D341Med (cell line): ENCODE data around the gene CALHM2.
"Not testable (repeated sequence)": the region's sequence is repeated elsewhere in the genome, so short reads cannot be mapped to it uniquely, and the experiment has no call there.

Experiments used
- DNase-seq: peaks from one replicate; pipeline ENCODE4 v3.0.0; 2012; ENCODE audit warnings: low spot score

CALHM2 gene

DNA sequence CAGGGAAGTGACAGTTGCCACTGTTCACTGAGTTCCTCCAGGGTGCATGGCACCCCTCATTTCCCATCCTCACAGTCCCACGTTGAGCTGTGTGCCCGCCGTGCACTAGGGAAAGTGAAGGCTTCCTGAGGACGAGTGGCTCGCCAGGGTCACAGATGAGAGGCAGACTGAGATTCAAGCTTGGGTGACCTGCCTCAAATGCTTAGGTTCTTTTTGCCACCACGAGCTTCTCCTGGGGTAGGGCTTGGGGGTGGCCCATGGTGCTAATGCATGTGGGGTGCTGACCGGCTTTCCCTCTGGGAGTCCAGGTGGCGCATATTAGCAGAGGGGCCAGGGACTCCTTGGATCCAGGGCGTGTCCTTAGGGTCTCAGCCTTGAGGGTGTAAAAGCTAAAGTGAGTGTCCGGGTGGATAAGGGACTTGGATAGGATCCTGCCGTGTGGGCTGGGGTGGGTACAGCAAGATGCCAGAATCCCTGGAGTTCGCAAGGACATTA lies 1.9 kb downstream of the CALHM2 start:
- no peak for DNase-seq

DNA sequence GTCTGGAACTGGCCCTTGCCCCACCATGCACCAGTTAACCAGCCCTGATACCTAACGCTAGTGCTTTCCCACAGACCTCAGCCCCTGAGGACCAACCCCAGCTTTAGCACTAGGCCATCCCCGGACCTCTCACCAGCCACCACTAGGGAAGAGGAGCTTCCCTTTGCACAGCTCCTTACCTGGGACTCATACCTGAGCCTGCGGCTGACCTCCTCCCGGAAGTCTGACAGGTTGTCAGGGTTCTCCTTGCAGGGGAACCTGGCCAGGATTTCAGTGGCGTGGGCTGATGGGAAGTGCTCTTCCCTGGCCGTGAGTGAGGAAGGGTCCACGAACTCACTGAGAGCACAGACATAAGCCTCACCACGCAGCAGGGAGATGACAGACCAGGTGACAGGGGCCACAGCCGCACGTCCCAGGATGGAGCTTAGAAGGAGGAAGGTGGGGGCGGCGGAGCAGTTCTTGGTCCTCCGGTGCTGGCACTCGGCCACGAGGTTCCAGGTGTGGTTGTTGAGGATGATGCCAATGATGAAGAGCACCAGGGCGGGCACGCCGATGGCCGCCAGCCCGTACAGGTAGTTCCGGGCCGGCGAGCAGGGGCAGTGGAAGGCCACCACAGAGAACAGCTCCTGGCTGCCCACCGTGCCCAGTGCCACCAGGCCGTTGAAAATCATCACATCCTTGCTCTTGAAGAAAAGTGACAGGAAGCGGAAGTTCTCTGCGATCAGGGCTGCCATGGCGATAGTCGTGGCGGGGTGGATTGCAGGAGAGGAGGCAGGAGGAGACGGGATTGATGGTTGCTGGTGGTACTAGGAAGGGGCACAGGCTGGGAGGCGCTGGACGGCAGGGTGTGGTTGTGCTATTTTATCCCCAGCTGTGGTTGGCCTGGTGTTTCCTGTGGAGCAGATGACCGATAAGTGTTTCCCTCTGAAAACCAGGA lies 2.7 kb downstream of the CALHM2 start:
- no peak for DNase-seq

DNA sequence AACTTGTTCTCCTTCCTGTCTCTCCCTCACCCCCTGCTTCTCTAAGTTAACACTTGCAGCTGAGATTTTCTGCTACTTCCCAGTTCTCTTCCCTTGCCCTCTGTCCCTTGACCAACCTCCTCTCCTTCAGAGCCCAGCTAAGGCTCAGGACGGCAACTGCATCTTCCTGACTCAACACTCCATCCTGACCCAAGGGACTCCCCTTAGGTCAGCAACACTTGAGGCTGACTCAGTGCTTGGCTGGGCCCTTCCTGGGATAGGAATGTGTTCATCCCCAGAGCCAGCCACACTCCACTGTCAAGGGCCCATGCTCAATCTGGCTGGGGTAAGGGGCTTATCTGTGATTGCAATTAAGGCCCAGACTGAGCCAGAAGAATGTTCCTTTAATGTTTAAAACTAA lies 3.4 kb downstream of the CALHM2 start:
- no peak for DNase-seq

DNA sequence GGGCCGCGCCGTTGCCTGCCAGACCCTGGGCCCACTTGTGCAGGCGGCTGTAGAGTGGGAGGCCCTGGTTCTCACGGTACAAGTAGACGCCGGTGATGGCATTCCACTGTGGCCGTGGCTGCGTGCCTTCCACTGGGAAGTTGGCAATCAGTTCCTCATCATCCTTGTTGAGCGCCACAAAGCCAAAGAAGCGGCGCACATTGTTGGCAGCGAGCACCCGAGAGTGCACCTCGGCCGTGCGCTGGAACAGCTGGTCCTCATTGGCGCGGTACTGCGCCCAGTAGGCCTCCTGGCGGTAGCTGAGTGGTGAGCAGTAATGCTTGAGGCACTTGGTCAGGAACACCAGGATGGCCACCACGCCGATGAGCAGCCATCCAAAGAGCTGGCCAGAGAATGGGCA lies 5.0 kb downstream of the CALHM2 start:
- DNase-seq: no peak

DNA sequence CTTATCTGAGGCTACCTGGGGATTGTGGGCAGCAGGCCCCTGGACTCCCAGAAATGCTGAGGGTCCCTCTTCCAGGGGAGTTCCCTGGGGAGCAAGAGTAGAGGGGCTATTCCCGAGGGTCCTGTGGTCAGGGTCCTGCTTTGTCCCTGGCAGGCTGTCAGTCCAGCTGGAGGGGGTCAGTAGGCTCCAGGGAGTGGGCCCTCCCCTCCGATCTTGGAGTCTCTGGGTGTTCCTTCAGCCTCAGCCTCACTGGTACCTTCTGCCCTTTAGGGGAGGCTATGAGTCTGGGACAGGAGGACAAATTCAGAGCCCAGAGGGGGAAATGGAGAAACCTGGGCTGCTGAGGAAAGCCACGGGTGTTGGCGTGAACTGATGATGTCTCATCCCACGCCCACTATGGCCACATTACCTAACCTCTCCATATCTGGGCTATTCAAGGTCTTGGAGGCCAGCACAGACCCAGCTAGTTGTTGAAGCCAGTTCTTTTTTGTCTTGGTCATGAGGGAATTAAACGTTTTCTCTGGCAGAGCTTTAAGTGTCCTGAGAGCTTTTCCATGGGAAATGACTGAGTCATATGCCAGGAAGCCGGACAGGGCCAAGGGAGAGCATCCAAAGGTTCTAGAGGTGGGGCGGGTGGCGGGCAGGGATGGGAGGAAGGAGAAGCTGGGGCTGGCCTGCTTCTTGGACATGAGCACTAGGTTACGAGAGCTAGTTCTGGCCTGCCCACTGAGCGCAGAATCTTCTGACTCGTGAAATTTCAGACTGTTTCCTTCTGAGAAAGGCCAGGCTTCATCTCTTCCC lies 6.2 kb downstream of the CALHM2 start:
- no peak for DNase-seq

DNA sequence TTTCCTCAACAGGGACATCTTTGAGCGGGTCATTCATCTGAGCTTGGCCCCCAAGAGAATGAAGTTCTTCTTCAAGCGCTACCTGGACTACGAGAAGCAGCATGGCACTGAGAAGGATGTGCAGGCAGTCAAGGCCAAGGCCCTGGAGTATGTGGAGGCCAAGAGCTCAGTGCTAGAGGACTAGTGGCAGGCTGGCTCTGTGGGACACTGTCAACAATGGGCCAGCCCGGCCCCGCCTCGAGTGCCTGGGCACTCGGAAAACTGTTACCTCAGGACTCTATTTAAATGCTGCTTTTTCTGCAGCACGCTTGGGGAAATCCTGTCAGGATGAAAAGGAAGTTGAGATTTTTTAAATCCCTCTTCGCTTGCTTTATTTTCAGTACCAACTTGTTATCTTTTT lies 6.8 kb downstream of the CALHM2 start:
- DNase-seq: no peak

DNA sequence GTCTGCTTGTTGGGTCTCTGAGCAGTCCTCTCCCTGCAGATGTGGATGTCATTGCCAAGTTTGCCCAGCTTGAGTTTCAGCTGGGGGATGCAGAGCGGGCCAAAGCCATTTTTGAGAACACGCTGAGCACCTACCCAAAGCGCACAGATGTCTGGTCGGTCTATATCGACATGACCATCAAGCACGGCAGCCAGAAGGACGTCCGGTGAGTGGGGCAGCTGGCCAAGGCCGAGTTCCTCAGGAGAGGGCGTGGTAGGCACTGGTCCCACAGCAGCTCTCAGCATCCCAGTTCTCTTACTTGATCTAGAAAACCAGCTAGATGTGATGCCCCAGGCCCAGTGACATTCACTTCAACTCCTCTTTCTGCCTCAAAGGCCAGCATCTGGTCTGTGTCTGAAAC lies 7.7 kb downstream of the CALHM2 start:
- DNase-seq: no peak

DNA sequence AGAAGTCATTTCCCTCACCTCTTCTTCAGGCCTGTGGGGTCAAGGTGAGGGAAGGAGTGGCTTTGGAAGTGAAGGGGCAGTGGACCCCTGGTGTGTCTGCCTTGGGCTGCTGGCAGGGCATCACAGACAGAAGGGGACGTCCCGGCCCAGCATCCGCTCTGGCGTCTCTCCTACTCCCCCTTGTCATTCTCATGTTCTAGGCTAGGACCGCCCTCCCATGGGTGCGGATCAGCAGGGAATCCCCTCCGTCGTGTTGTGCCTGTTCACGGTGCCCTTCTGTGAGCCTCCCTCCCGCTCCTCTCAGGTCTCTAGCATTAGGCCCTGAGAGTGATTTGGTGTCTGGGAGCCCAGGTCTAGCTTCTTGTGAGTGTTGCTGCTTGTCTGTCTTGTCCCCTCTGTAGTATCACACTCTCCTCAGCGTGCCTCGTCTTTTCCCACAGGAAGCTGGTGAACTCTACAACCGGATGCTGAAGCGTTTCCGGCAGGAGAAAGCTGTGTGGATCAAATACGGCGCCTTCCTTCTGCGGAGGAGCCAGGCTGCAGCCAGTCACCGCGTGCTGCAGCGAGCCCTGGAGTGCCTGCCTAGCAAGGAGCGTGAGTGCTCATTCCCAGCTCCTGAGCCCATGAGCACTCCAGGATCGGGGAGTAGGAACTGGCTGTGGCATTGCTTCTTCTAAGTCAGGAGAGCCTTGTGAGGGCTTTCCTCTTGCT lies 8.5 kb downstream of the CALHM2 start:
- DNase-seq: no peak

DNA sequence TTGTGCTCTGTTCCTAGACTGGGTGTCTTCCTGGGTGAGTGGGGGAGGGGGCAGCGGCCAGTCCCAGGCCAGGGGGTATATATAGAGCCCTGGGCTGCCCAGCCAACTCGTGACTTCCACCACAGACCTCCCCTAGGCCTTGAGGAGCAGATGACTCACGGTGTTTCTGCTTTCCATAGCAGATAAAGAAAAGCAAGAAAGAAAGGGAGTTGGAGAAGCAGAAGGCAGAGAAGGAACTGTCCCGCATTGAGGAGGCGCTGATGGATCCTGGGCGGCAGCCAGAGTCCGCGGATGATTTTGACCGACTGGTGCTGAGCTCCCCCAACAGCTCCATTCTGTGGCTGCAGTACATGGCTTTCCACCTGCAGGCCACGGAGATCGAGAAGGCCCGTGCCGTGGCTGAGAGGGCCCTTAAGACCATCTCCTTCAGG lies 10.1 kb downstream of the CALHM2 start:
- no peak for DNase-seq

DNA sequence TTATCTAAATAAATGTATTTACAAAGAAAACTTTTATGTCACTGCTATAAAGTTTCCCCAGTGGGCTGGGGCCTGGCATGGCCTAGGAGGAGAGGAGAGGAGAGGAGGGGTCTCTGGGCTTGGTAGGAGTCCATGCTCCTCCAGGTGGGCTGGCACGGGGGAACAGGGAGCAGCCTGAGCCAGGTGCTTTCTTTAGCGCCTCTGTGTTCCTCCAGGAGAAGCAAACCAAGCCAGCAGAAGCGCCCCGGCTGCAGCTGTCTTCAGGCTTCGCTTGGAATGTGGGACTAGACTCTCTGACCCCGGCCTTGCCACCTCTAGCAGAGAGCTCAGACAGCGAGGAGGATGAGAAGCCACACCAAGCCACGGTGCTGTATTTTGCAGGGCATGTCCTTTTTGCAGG lies 10.6 kb downstream of the CALHM2 start:
- no peak for DNase-seq

DNA sequence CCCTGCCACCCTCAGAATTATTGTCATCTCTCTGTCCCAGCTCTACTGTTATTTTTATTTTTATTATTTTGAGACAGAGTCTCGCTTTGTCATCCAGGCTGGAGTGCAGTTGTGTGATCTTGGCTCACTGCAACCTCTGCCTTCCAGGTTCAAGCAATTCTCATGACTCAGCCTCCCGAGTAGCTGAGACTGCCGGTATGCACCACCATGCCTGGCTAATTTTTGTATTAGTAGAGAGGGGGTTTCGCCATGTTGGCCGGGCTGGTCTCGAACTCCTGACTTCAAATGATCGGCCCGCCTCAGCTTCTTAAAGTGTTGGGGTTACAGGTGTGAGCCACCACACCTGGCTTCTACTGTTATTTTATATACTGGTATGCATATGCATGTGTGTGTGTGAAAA lies 11.0 kb downstream of the CALHM2 start:
- DNase-seq: no peak

DNA sequence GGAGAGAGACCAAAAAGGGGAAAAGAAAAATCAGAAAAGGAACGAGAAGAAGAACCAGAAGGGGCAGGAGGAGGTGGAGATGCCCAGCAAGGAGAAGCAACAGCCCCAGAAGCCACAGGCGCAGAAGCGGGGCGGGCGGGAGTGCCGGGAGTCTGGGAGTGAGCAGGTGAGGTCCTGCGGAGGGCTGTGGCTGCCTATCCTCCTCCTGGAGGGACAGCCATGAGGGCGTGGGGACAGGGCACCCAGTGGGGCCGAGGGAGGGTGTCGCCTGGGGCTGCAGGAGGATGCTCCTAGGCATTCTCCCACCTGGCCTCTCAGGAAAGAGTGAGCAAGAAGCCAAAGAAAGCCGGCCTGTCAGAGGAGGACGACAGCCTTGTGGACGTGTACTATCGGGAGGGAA lies 11.8 kb downstream of the CALHM2 start:
- no peak for DNase-seq

DNA sequence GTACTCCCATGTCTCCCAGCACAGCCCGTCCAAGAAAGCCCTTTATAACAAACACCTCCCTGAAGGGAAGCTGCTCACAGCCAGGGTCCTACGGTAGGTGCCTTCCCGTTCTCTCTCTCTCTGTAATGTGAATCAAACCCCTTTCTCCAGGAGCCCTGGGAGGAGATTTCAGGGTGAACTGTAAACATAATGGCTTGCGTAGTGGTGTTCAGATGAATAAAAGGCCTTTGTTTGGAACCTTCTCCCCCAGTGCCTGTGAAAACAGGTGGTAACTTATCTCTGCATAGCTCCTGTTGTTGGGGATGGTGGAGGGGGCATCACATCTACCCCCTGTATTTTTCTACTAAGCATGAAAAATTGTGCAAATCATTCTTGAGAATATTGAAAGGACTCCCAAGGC lies 12.4 kb downstream of the CALHM2 start:
- DNase-seq: no peak

DNA sequence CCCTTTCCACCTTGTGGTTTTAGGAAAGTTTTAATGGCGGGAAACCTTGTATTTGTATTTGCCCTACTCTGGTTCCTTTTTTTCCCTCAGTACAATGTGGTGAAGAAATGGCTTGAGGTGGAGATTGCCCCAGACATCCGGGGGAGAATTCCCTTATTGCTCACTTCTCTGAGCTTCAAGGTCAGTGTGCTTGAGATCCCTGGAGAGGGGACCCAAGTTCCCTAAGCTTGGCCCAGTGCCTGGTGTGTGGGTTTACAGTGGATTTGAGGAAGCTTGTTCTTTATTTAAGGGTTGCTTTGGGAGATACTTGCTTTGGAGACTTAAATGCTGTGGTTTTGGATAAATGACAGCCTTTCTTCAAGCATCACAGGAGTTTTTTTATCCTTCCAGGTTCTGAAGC lies 18.3 kb downstream of the CALHM2 start:
- no peak for DNase-seq

DNA sequence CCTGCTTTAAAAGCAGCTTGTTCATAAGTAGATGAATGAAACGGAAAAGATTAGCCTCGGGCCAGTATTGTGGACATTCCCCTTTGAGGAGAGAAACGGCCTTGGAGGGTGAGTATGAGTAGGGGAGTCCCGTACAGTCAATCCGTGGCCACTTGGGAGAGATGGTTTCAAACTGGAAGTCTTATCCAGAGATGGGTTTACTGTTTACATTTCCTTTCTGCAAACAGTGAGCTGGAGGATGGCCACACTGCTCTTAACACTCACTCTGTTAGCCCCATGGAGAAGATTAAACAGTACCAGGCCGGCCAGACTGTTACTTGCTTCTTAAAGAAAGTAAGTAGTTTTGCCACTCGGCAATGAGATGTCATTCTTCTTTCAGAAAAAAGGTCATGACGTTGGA lies 20.3 kb downstream of the CALHM2 start:
- DNase-seq: no peak

DNA sequence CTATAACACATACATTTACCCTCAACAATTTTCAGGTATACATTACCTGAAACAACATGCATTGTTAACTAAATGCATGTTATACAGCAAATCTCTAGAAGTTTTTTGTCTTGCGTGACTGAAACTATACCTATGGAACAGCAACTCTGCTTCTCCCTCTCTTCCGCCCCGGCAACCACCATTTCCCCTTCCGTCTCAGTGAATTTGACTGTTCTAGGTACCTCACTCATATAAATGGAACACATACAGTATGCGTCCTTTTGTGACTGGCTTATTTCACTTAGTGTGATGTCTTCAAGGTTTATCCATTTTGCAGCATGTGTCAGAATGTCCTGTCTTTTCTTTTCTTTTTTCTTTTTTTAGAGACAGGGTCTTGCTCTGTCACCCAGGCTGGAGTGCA lies 22.5 kb downstream of the CALHM2 start:
- DNase-seq: no peak

DNA sequence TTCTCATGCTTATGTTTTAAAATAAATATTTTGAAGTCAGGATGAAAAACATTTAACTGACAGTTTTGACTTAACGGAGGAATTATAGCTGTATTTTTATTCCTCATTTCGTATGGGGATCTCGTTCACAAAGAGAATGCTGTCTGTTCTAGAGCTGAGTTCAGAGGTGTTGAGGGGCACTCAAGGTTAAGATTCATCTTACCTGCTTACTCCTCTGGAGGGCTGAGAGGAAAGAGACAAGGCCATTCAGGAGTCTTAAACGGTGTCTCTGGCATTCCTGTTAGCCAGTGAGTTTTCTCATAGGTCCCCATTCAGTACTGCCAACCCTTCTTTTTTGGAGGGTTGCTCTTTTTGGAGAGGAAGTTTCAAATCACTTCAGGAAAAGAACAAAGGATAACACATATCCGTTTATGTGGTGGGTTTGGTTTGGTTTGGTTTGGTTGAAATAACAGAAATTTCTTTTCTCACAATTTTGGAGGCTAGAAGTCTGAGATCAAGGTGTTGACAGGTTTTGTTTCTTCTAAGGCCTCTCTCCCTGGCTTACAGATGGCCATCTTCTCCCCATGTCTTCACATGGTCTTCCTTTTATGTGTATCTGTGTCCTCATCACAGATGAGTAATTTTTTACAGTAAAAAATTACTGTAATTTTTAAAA lies 23.1 kb downstream of the CALHM2 start:
- no peak for DNase-seq

DNA sequence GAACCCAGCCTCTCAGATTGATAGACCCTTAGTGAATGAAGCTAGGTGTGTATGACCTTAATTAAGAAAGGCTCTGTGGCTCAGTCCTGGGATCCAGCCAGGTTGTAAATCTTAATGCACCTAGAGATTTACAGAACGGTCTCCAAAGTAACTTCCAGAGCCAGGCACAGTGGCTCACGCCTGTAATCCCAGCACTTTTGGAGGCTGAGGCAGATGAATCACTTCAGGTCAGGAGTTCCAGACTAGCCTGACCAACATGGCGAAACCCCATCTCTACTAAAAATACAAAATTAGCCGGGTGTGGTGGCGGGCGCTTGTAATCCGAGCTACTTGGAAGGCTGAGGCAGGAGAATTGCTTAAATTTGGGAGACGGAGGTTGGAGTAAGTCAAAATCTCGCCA lies 24.3 kb downstream of the CALHM2 start:
- DNase-seq: no peak

DNA sequence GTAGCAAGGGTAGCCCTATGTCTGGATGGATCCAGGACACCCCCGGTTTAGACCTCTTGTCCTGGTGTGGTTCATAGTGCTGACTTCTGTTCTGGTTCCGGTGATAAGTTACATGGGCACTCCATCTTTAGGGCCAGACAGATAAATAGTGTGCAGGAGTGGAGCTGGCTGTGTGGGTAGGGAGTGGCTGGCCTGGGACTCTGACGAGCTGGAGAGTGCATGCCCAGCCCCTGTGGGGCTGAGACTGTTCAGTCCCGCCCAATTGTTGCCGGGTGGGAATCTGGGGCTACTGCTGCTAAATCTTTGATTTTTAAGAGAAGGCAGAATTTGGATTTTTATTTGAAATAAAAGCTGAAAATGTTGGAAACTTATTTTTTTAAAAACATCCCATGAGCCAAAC lies 28.4 kb downstream of the CALHM2 start:
- no peak for DNase-seq

DNA sequence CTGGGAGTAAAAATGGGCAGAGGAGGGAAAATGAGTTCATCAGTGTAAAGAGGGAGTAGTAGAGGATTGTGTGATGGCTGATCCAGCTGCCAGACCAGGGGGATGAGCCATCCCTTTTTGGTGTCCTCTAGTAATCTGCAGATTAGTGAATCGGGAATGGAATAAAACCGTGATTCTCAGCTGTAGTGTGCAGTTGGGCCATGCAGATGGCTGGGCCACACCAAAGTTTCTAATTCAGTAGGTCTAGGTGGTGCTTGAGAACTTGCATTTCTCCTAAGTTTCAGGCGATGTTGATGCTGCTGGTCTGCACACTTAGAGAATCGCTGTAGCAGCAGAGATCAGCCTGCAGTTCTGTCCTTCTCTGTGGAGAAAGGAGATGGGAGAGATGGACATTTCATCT lies 33.1 kb downstream of the CALHM2 start:
- DNase-seq: no peak

DNA sequence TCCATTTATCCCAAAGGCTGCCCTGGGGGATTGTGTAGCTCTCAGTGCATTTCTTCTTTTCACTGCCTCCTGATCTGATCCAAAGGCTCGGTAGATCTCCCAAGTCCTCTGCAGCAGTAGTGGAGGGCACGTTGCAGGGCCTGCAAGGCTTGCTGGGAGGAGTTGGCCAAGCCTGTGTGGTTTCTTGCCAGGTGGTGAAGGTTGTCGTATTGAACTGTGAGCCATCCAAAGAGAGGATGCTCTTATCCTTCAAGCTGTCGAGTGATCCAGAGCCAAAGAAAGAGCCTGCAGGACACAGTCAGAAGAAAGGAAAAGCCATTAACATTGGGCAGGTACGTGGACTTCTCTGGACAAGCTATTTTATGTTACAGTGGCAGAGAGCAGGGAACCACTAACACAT lies 34.6 kb downstream of the CALHM2 start:
- DNase-seq: no peak

DNA sequence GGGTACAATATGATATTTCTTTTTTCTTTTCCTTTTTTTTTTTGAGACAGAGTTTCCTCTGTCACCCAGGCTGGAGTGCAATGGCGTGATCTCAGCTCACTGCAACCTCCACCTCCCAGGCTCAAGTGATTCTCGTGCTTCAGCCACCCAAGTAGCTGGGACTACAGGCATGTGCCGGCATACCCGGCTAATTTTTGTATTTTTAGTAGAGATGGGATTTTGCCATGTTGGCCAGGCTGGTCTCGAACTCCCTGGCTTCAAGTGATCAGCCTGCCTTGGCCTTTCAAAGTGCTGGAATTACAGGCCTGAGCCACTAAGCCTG lies 35.1 kb downstream of the CALHM2 start:
- DNase-seq: not testable (repeated sequence)
